Iris pigment epithelial cell (primary cell): ENCODE results near the gene RRBP1.

Experiments
- DNase-seq: peaks from one replicate; pipeline ENCODE4 v3.0.0-alpha.2; 2011; ENCODE audit warnings: low read depth

Gene RRBP1

GRCh38 chr20:17571153-17571527 is 110.9 kb downstream of the RRBP1 start:
- DNase-seq, result no peak

- DNase-seq, result peak; percentile 44
These were observed 111.5 kb downstream of the RRBP1 start for GRCh38 chr20:17570347-17571152.

GRCh38 chr20:17569616-17570346 is 112.3 kb downstream of the RRBP1 start, which contains the start of gene DSTN:
TSS of gene DSTN (plus strand) at chr20:17570075. CDS start at chr20:17570209, 134 bp downstream.
- DNase-seq, result peak; percentile 94

- peak; percentile 94 for DNase-seq
These were observed 113.0 kb downstream of the RRBP1 start for GRCh38 chr20:17568972-17569521.

GRCh38 chr20:17568045-17568788 is 113.8 kb downstream of the RRBP1 start:
- no peak for DNase-seq

- no peak for DNase-seq
These were observed 115.7 kb downstream of the RRBP1 start for GRCh38 chr20:17566345-17566744.

GRCh38 chr20:17565169-17565845 is 116.7 kb downstream of the RRBP1 start:
- DNase-seq, result peak; percentile 58
